ENCODE data around the gene GNPAT. TPM values are rescaled to one million over a fixed set of nuclear protein-coding genes. Genes with fewer than 3 reads are reported as not detected.

GNPAT gene
- total RNA-seq, 1 experiment from 2014 or later, result 40.5 TPM

DNA sequence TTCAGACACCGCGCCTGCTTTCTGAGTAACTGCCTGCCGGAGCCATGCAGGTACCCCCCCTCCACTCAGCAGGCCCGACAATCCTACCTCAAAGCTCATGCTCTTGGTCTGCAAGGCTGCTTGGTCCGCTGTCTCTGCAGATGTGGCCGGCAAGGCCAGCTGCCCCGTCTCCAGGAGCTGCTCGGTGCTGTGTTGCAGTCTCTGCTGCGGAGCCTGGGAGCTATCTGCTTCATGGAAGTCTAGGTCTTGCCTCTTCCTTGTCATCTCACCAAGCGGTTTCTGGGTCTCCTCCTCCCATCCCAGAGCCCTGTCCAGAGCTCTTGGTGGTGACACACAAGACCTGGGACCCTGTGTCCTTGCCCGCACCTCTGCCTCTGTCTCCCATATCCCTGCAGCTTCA is 24.0 kb upstream of the GNPAT start:
- TF ChIP-seq, protein P1, sequence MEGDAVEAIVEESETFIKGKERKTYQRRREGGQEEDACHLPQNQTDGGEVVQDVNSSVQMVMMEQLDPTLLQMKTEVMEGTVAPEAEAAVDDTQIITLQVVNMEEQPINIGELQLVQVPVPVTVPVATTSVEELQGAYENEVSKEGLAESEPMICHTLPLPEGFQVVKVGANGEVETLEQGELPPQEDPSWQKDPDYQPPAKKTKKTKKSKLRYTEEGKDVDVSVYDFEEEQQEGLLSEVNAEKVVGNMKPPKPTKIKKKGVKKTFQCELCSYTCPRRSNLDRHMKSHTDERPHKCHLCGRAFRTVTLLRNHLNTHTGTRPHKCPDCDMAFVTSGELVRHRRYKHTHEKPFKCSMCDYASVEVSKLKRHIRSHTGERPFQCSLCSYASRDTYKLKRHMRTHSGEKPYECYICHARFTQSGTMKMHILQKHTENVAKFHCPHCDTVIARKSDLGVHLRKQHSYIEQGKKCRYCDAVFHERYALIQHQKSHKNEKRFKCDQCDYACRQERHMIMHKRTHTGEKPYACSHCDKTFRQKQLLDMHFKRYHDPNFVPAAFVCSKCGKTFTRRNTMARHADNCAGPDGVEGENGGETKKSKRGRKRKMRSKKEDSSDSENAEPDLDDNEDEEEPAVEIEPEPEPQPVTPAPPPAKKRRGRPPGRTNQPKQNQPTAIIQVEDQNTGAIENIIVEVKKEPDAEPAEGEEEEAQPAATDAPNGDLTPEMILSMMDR (conservative IDR thresholded peaks at IDR 0.05; ENCODE audit: low read depth, low read length), result no peak
- TF ChIP-seq EZH2 (IDR thresholded peaks at IDR 0.05; ENCODE audit: low read length, unreplicated experiment) (no peak), EZH2phosphoT487 (IDR thresholded peaks at IDR 0.05; ENCODE audit: borderline replicate concordance, low read length) (no peak)
- Histone ChIP-seq H4K20me1 (ENCODE audit: low read length) (no peaks in the 10 kb centered on the region), H3K4me2 (ENCODE audit: low read length) (no peak overlapping the region), H3K9me2 (replicated peaks; ENCODE audit: low read length) (no peaks in the 10 kb centered on the region), H3K9me3 (ENCODE audit: low read length) (no peaks in the 10 kb centered on the region), H3K9ac (ENCODE audit: low read length) (no peak overlapping the region), H3K27ac (ENCODE audit: low read length) (no peak overlapping the region), H3K79me2 (ENCODE audit: low read length) (no peaks in the 10 kb centered on the region), H2AFZ (ENCODE audit: low read length) (no peak overlapping the region), H3F3A (ENCODE audit: low read length, unreplicated experiment) (no peaks in the 10 kb centered on the region), H3K36me3 (ENCODE audit: low read depth, low read length) (no peaks in the 10 kb centered on the region), H3K4me1 (ENCODE audit: insufficient read depth, low read length) (no peaks in the 10 kb centered on the region), H3K4me3 (ENCODE audit: low read length) (no peak overlapping the region), H3K27me3 (ENCODE audit: low read length) (peaks cover 8% of the 10 kb centered on the region; the same call in 1 of the 2 replicates)
- intact Hi-C loops (cut with micrococcal nuclease), result no loop called here
- POLR2A ChIA-PET (ENCODE audit: unreplicated experiment), result no interaction called here
- DNase-seq (no peak), ATAC-seq (no peak)
- no TSS peak for BruUV-seq (replicated peaks)
- CTCF ChIA-PET, result no interaction called here

GRCh38 chr1:231218078-231218477 is 22.9 kb upstream of the GNPAT start:
- Histone ChIP-seq H3K4me3 (ENCODE audit: low read length) (no peak overlapping the region), H3K9me3 (ENCODE audit: low read length) (no peaks in the 10 kb centered on the region), H3K36me3 (ENCODE audit: low read depth, low read length) (no peaks in the 10 kb centered on the region), H2AFZ (ENCODE audit: low read length) (no peak overlapping the region), H3K27ac (ENCODE audit: low read length) (no peak overlapping the region), H4K20me1 (ENCODE audit: low read length) (no peaks in the 10 kb centered on the region), H3K4me1 (ENCODE audit: insufficient read depth, low read length) (no peaks in the 10 kb centered on the region), H3K27me3 (ENCODE audit: low read length) (peaks cover 8% of the 10 kb centered on the region; the same call in 1 of the 2 replicates), H3K79me2 (ENCODE audit: low read length) (no peaks in the 10 kb centered on the region), H3K9ac (ENCODE audit: low read length) (no peak overlapping the region), H3K9me2 (replicated peaks; ENCODE audit: low read length) (no peaks in the 10 kb centered on the region), H3K4me2 (ENCODE audit: low read length) (no peak overlapping the region), H3F3A (ENCODE audit: low read length, unreplicated experiment) (no peaks in the 10 kb centered on the region)
- intact Hi-C loops (cut with micrococcal nuclease), result no loop called here
- BruUV-seq (replicated peaks), result no TSS peak
- DNase-seq (no peak), ATAC-seq (no peak)
- TF ChIP-seq EZH2phosphoT487 (IDR thresholded peaks at IDR 0.05; ENCODE audit: borderline replicate concordance, low read length), result no peak
- TF ChIP-seq, protein P1 (conservative IDR thresholded peaks at IDR 0.05; ENCODE audit: low read depth, low read length), result no peak
- TF ChIP-seq EZH2 (IDR thresholded peaks at IDR 0.05; ENCODE audit: low read length, unreplicated experiment), result no peak
- ChIA-PET CTCF (no interaction called here), POLR2A (ENCODE audit: unreplicated experiment) (no interaction called here)

DNA sequence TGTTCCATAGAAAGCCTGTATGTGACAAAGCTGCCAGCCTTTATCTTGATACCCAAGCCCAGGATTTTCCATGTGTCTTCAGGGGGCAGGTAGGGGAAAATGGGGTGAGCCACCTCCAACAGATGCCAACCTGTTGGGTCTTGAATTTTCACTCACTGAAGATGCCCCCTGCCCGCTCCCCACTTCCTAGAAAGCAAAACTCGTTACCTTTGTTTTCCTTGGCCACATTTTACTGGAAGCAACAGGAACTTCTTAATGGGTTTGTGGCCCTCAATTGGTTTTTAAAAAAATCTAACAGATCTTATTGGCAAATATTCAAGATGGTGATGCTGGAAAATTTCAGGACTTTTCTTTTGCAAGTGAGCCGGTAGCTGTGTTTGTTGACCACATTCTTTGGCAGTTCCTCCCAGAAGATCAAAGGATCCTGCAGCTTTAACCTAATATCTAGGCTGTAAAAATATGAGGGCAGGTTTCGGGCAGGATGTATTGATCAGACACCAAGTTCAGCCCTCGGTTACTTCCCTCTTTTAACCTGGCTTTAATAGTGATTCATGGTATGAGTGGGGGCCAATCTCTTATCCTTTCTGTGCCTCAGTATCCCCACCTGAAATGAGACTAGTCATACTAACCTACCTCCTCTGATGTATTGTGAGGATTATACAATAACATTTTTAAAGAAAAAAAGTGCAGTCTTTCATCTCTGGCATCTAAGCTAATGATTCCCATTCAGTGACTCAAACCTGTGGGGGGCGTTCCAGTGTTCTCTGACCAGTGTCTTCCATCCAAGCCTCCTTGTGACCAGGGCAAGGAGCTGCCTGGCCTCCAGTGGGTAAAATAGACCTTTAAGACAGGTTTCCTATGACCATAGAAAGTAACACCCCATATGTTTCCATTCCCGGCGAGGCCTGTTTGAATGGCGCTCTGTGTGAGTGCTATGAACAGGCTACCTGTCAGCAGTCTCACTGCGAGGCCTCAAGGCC is 21.3 kb upstream of the GNPAT start:
- TF ChIP-seq, protein P1 (conservative IDR thresholded peaks at IDR 0.05; ENCODE audit: low read depth, low read length), result no peak
- no peak for TF ChIP-seq EZH2 (IDR thresholded peaks at IDR 0.05; ENCODE audit: low read length, unreplicated experiment)
- TF ChIP-seq EZH2phosphoT487 (IDR thresholded peaks at IDR 0.05; ENCODE audit: borderline replicate concordance, low read length), result no peak
- ChIA-PET POLR2A (ENCODE audit: unreplicated experiment) (no interaction called here), CTCF (no interaction called here)
- H3K27ac ChIP-seq (ENCODE audit: low read length), result no peak overlapping the region
- intact Hi-C loops (cut with micrococcal nuclease), result no loop called here
- no peak for ATAC-seq
- DNase-seq, result no peak
- no peak overlapping the region for H2AFZ ChIP-seq (ENCODE audit: low read length)
- peaks cover 6% of the 10 kb centered on the region; the same call in 1 of the 2 replicates for H3K36me3 ChIP-seq (ENCODE audit: low read depth, low read length)
- peaks cover 8% of the 10 kb centered on the region; the same call in 1 of the 2 replicates for H3K27me3 ChIP-seq (ENCODE audit: low read length)
- no peaks in the 10 kb centered on the region for H3F3A ChIP-seq (ENCODE audit: low read length, unreplicated experiment)
- no peaks in the 10 kb centered on the region for H4K20me1 ChIP-seq (ENCODE audit: low read length)
- H3K9me3 ChIP-seq (ENCODE audit: low read length), result no peaks in the 10 kb centered on the region
- H3K79me2 ChIP-seq (ENCODE audit: low read length), result no peaks in the 10 kb centered on the region
- no peak overlapping the region for H3K4me2 ChIP-seq (ENCODE audit: low read length)
- H3K9me2 ChIP-seq (replicated peaks; ENCODE audit: low read length), result no peaks in the 10 kb centered on the region
- H3K4me1 ChIP-seq (ENCODE audit: insufficient read depth, low read length), result no peaks in the 10 kb centered on the region
- no peak overlapping the region for H3K9ac ChIP-seq (ENCODE audit: low read length)
- no TSS peak for BruUV-seq (replicated peaks)
- no peak overlapping the region for H3K4me3 ChIP-seq (ENCODE audit: low read length)
